ENCODE data around the gene RPL11.
A peak's percentile ranks its signal among the peaks of the same experiment; 100 is the strongest.

RPL11 gene

GRCh38 chr1:23743287-23744152 is 51.9 kb downstream of the RPL11 start, which contains the start of gene ELOA:
Gene ELOA (plus strand): TSS chr1:23743471. CDS start chr1:23743504, 33 bp downstream.
- DNase-seq (ENCODE audit: low read depth): no peak
- no peak for TF ChIP-seq CTCF (IDR thresholded peaks at IDR 0.05; ENCODE audit: control insufficient read depth, extremely low read depth, insufficient read depth)
- peak within 1 kb of the TSS; percentile 71 for H3K4me3 ChIP-seq (ENCODE audit: low read depth, low read length)

- TF ChIP-seq CTCF (IDR thresholded peaks at IDR 0.05; ENCODE audit: control insufficient read depth, extremely low read depth, insufficient read depth): 0 out of 2 replicates have a peak, but pooled peaks have one; percentile 7
- peak; percentile 21 for DNase-seq (ENCODE audit: low read depth)
- H3K4me3 ChIP-seq (ENCODE audit: low read depth, low read length): peak overlapping the region; percentile 71
Observed at GRCh38 chr1:23745515-23745914, 53.9 kb downstream of the RPL11 start.
